ENCODE data around the gene PALS1. TPM values are rescaled to one million over a fixed set of nuclear protein-coding genes. Genes with fewer than 3 reads are reported as not detected.

The PALS1 gene
- 30.1 and 33.1 TPM in 2 replicates for total RNA-seq
- long read RNA-seq, full-length matches to known transcripts = 20 of 64 reads
- long read RNA-seq, partial matches to known transcripts = 20 of 64 reads
- long read RNA-seq, other reads (novel, unspliced or antisense) = 24 of 64 reads

DNA sequence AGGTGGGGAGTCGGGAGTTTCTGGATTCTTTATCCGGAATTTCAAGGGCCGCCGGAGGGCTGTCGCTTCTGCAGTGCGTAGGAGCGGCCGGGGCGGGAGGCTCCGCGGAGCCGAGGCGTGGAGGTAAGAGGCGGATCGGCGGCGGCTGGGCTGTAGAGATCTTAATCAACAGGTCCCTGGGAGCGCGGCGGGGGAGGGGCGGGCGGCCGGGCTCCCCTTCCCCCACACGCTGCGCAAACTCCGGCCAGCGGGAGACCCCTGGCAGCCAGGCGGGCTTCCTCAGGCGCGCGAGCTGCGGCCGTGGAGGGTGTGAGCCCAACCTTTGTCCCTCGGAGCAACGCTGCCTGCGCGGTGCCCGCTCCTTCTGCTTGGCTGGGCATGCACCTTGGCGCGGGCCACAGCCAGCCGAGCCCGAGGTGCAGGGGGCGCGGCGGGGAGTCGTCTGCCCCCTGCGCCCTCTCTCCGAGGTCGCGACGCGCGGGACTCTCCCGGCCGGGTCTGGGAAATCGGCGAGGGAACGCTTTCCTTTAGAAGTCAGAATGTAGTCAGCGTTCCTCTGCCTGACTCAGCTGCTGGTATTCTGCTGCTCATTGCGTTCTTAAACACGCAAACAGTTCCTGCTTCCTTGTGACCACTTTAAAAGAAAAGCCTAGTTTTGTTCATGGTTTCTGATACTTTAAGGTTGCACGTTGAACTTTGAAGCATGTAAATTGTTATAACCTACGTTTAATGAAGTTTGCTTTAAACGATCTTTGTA lies at the start of gene PALS1:
PALS1 (plus strand) TSS at position 25 of the 757 bp plus-strand sequence. CDS start 37,736 bp downstream, outside the sequence.
- Mint-ChIP-seq H3K4me3 (ENCODE audit: low read depth) (peak within 1 kb of the TSS; percentile 89), H3K27ac (peak within 1 kb of the TSS; percentile 99), H3K4me1 (ENCODE audit: low read depth) (peaks cover 19% of the 10 kb centered on the region), H3K27me3 (peaks cover 13% of the 10 kb centered on the region), H3K9me3 (ENCODE audit: low read depth) (no peaks in the 10 kb centered on the region), H3K36me3 (ENCODE audit: insufficient read depth) (no peaks in the 10 kb centered on the region)
- DNase-seq (ENCODE audit: low spot score, unreplicated experiment) = peak; percentile 77
- TF ChIP-seq, protein P1, sequence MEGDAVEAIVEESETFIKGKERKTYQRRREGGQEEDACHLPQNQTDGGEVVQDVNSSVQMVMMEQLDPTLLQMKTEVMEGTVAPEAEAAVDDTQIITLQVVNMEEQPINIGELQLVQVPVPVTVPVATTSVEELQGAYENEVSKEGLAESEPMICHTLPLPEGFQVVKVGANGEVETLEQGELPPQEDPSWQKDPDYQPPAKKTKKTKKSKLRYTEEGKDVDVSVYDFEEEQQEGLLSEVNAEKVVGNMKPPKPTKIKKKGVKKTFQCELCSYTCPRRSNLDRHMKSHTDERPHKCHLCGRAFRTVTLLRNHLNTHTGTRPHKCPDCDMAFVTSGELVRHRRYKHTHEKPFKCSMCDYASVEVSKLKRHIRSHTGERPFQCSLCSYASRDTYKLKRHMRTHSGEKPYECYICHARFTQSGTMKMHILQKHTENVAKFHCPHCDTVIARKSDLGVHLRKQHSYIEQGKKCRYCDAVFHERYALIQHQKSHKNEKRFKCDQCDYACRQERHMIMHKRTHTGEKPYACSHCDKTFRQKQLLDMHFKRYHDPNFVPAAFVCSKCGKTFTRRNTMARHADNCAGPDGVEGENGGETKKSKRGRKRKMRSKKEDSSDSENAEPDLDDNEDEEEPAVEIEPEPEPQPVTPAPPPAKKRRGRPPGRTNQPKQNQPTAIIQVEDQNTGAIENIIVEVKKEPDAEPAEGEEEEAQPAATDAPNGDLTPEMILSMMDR (IDR thresholded peaks at IDR 0.05; ENCODE audit: unreplicated experiment) = no peak

- H3K9me3 Mint-ChIP-seq (ENCODE audit: low read depth) = no peaks in the 10 kb centered on the region
- H3K36me3 Mint-ChIP-seq (ENCODE audit: insufficient read depth) = no peaks in the 10 kb centered on the region
- no peaks in the 10 kb centered on the region for H3K27me3 Mint-ChIP-seq
- no peak overlapping the region for H3K4me3 Mint-ChIP-seq (ENCODE audit: low read depth)
- no peak for DNase-seq (ENCODE audit: low spot score, unreplicated experiment)
- TF ChIP-seq, protein P1 (IDR thresholded peaks at IDR 0.05; ENCODE audit: unreplicated experiment) = no peak
- no peaks in the 10 kb centered on the region for H3K4me1 Mint-ChIP-seq (ENCODE audit: low read depth)
- H3K27ac Mint-ChIP-seq = no peak overlapping the region
These were observed 49.4 kb upstream of the PALS1 start for GRCh38 chr14:67191768-67192290.

DNA sequence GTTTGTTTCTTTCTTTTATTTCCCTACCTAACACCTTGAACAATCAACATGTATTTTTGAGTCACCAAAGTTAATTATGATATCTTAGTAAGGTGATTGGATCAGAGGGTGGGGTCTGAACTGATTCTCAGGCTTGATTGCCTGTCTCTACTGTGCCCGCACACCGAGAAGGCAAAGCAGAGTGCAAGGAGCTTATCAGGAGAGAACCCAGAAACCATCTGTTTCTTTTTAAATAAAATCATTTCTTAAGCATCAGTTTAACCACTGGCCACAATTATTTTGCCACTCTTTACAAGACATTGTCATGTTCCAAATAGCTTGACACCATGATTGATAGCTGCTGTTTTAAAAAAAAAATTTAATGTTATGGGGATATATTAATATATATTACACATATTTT lies 48.9 kb upstream of the PALS1 start:
- Mint-ChIP-seq H3K27me3 (no peaks in the 10 kb centered on the region), H3K4me3 (ENCODE audit: low read depth) (no peak overlapping the region), H3K36me3 (ENCODE audit: insufficient read depth) (no peaks in the 10 kb centered on the region), H3K9me3 (ENCODE audit: low read depth) (no peaks in the 10 kb centered on the region), H3K27ac (no peak overlapping the region), H3K4me1 (ENCODE audit: low read depth) (no peaks in the 10 kb centered on the region)
- no peak for DNase-seq (ENCODE audit: low spot score, unreplicated experiment)
- TF ChIP-seq, protein P1 (IDR thresholded peaks at IDR 0.05; ENCODE audit: unreplicated experiment) = no peak

DNA sequence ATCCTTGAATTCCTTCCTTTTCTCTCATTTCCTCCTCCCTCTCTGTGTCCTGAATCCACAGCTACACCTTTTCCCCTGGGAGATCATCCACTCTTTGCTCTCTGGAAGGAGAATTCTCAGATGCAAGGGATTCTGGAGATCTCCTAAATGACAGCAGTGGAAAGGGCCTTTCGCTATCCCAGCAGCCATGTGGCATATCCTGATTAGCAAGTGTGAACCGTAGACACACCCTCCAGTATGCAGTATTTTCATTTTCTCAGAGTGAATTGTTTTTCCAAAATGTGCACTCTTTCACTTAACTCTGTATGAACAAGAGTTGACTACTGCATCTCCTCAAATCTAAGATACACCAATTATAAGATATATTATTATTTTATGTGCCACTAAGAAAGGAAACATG lies 46.0 kb upstream of the PALS1 start:
- Mint-ChIP-seq H3K4me1 (ENCODE audit: low read depth) (no peaks in the 10 kb centered on the region), H3K36me3 (ENCODE audit: insufficient read depth) (no peaks in the 10 kb centered on the region), H3K27me3 (no peaks in the 10 kb centered on the region), H3K27ac (no peak overlapping the region), H3K9me3 (ENCODE audit: low read depth) (no peaks in the 10 kb centered on the region), H3K4me3 (ENCODE audit: low read depth) (no peak overlapping the region)
- no peak for DNase-seq (ENCODE audit: low spot score, unreplicated experiment)
- TF ChIP-seq, protein P1 (IDR thresholded peaks at IDR 0.05; ENCODE audit: unreplicated experiment) = no peak

DNA sequence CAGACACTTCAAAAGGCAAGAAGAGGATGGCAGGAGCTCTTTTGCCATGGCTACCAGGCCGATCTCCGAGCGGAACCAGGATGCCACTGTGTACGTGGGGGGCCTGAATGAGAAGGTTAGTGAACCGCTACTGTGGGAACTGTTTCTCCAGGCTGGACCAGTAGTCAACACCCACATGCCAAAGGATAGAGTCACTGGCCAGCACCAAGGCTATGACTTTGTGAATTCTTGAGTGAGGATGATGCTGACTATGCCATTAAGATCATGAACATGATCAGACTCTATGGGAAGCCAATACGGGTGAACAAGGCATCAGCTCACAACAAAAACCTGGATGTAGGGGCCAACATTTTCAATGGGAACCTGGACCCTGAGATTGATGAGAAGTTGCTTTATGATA lies 42.2 kb upstream of the PALS1 start:
- Mint-ChIP-seq H3K9me3 (ENCODE audit: low read depth) (no peaks in the 10 kb centered on the region), H3K27ac (no peak overlapping the region), H3K36me3 (ENCODE audit: insufficient read depth) (no peaks in the 10 kb centered on the region), H3K27me3 (no peaks in the 10 kb centered on the region), H3K4me3 (ENCODE audit: low read depth) (no peak overlapping the region), H3K4me1 (ENCODE audit: low read depth) (no peaks in the 10 kb centered on the region)
- DNase-seq (ENCODE audit: low spot score, unreplicated experiment) = no peak
- TF ChIP-seq, protein P1 (IDR thresholded peaks at IDR 0.05; ENCODE audit: unreplicated experiment) = no peak

All from progenitor cell of endocrine pancreas (in vitro differentiated cells).